Measurements from ENCODE around the gene PAFAH1B1.
"Not testable (repeated sequence)": the region's sequence is repeated elsewhere in the genome, so short reads cannot be mapped to it uniquely, and the experiment has no call there.

The PAFAH1B1 gene

GRCh38 chr17:2611627-2612026, 18.2 kb downstream of the PAFAH1B1 start:
- Histone ChIP-seq H3K4me1 (ENCODE audit: insufficient read depth, poor library complexity, severe bottlenecking) (no peaks in the 10 kb centered on the region), H3K9me3 (ENCODE audit: severe bottlenecking) (no peaks in the 10 kb centered on the region), H3K27ac (ENCODE audit: poor library complexity, severe bottlenecking) (no peak overlapping the region), H3K4me3 (ENCODE audit: severe bottlenecking) (no peak overlapping the region), H3K27me3 (ENCODE audit: insufficient read depth, poor library complexity, severe bottlenecking) (no peaks in the 10 kb centered on the region), H3K36me3 (ENCODE audit: low read depth) (peaks cover 29% of the 10 kb centered on the region)
- no peak for ATAC-seq (ENCODE audit: low read depth)
- no peak for TF ChIP-seq CTCF (IDR thresholded peaks at IDR 0.05; ENCODE audit: poor library complexity, severe bottlenecking)
- DNase-seq (ENCODE audit: low spot score), result no peak

GRCh38 chr17:2612630-2613029, 19.2 kb downstream of the PAFAH1B1 start:
- no peak for DNase-seq (ENCODE audit: low spot score)
- Histone ChIP-seq H3K27me3 (ENCODE audit: insufficient read depth, poor library complexity, severe bottlenecking) (no peaks in the 10 kb centered on the region), H3K9me3 (ENCODE audit: severe bottlenecking) (no peaks in the 10 kb centered on the region), H3K27ac (ENCODE audit: poor library complexity, severe bottlenecking) (no peak overlapping the region), H3K36me3 (ENCODE audit: low read depth) (peaks cover 27% of the 10 kb centered on the region), H3K4me1 (ENCODE audit: insufficient read depth, poor library complexity, severe bottlenecking) (no peaks in the 10 kb centered on the region), H3K4me3 (ENCODE audit: severe bottlenecking) (no peak overlapping the region)
- ATAC-seq (ENCODE audit: low read depth), result no peak
- no peak for TF ChIP-seq CTCF (IDR thresholded peaks at IDR 0.05; ENCODE audit: poor library complexity, severe bottlenecking)

- Histone ChIP-seq H3K27ac (ENCODE audit: poor library complexity, severe bottlenecking) (no peak overlapping the region), H3K36me3 (ENCODE audit: low read depth) (peaks cover 22% of the 10 kb centered on the region), H3K27me3 (ENCODE audit: insufficient read depth, poor library complexity, severe bottlenecking) (no peaks in the 10 kb centered on the region), H3K9me3 (ENCODE audit: severe bottlenecking) (no peaks in the 10 kb centered on the region), H3K4me3 (ENCODE audit: severe bottlenecking) (no peak overlapping the region), H3K4me1 (ENCODE audit: insufficient read depth, poor library complexity, severe bottlenecking) (no peaks in the 10 kb centered on the region)
- ATAC-seq (ENCODE audit: low read depth) (no peak), DNase-seq (ENCODE audit: low spot score) (no peak)
- TF ChIP-seq CTCF (IDR thresholded peaks at IDR 0.05; ENCODE audit: poor library complexity, severe bottlenecking), result no peak
These were observed 19.8 kb downstream of the PAFAH1B1 start for GRCh38 chr17:2613089-2613808.

GRCh38 chr17:2615882-2616281, 22.4 kb downstream of the PAFAH1B1 start:
- no peak for TF ChIP-seq CTCF (IDR thresholded peaks at IDR 0.05; ENCODE audit: poor library complexity, severe bottlenecking)
- no peaks in the 10 kb centered on the region for H3K9me3 ChIP-seq (ENCODE audit: severe bottlenecking)
- no peaks in the 10 kb centered on the region for H3K4me1 ChIP-seq (ENCODE audit: insufficient read depth, poor library complexity, severe bottlenecking)
- DNase-seq (ENCODE audit: low spot score), result no peak
- no peak overlapping the region for H3K27ac ChIP-seq (ENCODE audit: poor library complexity, severe bottlenecking)
- H3K4me3 ChIP-seq (ENCODE audit: severe bottlenecking), result no peak overlapping the region
- no peak for ATAC-seq (ENCODE audit: low read depth)
- H3K36me3 ChIP-seq (ENCODE audit: low read depth), result peaks cover 30% of the 10 kb centered on the region
- no peaks in the 10 kb centered on the region for H3K27me3 ChIP-seq (ENCODE audit: insufficient read depth, poor library complexity, severe bottlenecking)

- no peak for TF ChIP-seq CTCF (IDR thresholded peaks at IDR 0.05; ENCODE audit: poor library complexity, severe bottlenecking)
- Histone ChIP-seq H3K27ac (ENCODE audit: poor library complexity, severe bottlenecking) (no peak overlapping the region), H3K9me3 (ENCODE audit: severe bottlenecking) (no peaks in the 10 kb centered on the region), H3K4me3 (ENCODE audit: severe bottlenecking) (no peak overlapping the region), H3K36me3 (ENCODE audit: low read depth) (peaks cover 48% of the 10 kb centered on the region), H3K4me1 (ENCODE audit: insufficient read depth, poor library complexity, severe bottlenecking) (no peaks in the 10 kb centered on the region), H3K27me3 (ENCODE audit: insufficient read depth, poor library complexity, severe bottlenecking) (no peaks in the 10 kb centered on the region)
- DNase-seq (ENCODE audit: low spot score) (no peak), ATAC-seq (ENCODE audit: low read depth) (no peak)
These were observed 27.8 kb downstream of the PAFAH1B1 start for GRCh38 chr17:2621241-2621640.

- not testable (repeated sequence) for ATAC-seq (ENCODE audit: low read depth); DNase-seq (ENCODE audit: low spot score); H3K27me3 ChIP-seq (ENCODE audit: insufficient read depth, poor library complexity, severe bottlenecking); H3K4me3 ChIP-seq (ENCODE audit: severe bottlenecking); H3K9me3 ChIP-seq (ENCODE audit: severe bottlenecking); H3K27ac ChIP-seq (ENCODE audit: poor library complexity, severe bottlenecking); H3K4me1 ChIP-seq (ENCODE audit: insufficient read depth, poor library complexity, severe bottlenecking)
- H3K36me3 ChIP-seq (ENCODE audit: low read depth), result peaks cover 44% of the 10 kb centered on the region
These were observed 28.5 kb downstream of the PAFAH1B1 start for GRCh38 chr17:2621951-2622405.

- H3K4me3 ChIP-seq (ENCODE audit: severe bottlenecking); H3K9me3 ChIP-seq (ENCODE audit: severe bottlenecking); H3K4me1 ChIP-seq (ENCODE audit: insufficient read depth, poor library complexity, severe bottlenecking); DNase-seq (ENCODE audit: low spot score); H3K27me3 ChIP-seq (ENCODE audit: insufficient read depth, poor library complexity, severe bottlenecking); H3K27ac ChIP-seq (ENCODE audit: poor library complexity, severe bottlenecking); ATAC-seq (ENCODE audit: low read depth): not testable (repeated sequence)
- H3K36me3 ChIP-seq (ENCODE audit: low read depth), result peaks cover 44% of the 10 kb centered on the region
These were observed 29.4 kb downstream of the PAFAH1B1 start for GRCh38 chr17:2622721-2623301.

Measured in RWPE2 (cell line).